Upper lobe of left lung (tissue), 6 donors: ENCODE results near the gene FOXP1. TPM values are rescaled to one million over a fixed set of nuclear protein-coding genes. Genes with fewer than 3 reads are reported as not detected.

ENCODE experiments used
- ATAC-seq, 2 donors: fragments of 200-7000 bp; cut with Tn5 transposase; one replicate each; pipeline ENCODE4 v1.9.1; 2022; ENCODE audit warnings: mild to moderate bottlenecking in 2 of 2, moderate library complexity in 2 of 2; ENCODE audit not compliant: low FRiP score in 2 of 2
- DNase-seq, 2 donors: peaks; one replicate each; pipeline ENCODE4 v3.0.0-alpha.2; 2019 to 2020
- H3K27ac ChIP-seq, 4 donors: fragments of 200-600 bp; sonication (generic); one replicate each; pipeline ENCODE4 v1.5.1; 2016 to 2019
- H3K27me3 ChIP-seq, 4 donors: fragments of 200-600 bp; sonication (generic); one replicate each; pipeline ENCODE4 v1.5.1; 2017 to 2019
- H3K36me3 ChIP-seq, 4 donors: fragments of 200-600 bp; sonication (generic); one replicate each; pipeline ENCODE4 v1.5.1; 2016 to 2019
- H3K4me1 ChIP-seq, 4 donors: fragments of 200-600 bp; sonication (generic); one replicate each; pipeline ENCODE4 v1.5.1; 2018 to 2019
- H3K4me3 ChIP-seq, 4 donors: fragments of 200-600 bp; sonication (generic); one replicate each; pipeline ENCODE4 v1.5.1; 2017 to 2019; ENCODE audit warnings: mild to moderate bottlenecking in 2 of 4, moderate library complexity in 1 of 4
- H3K9me3 ChIP-seq, 4 donors: fragments of 200-600 bp; sonication (generic); one replicate each; pipeline ENCODE4 v1.5.1; 2018 to 2019
- EP300 ChIP-seq, 4 donors: sonication (generic); formaldehyde crosslinking; IDR thresholded peaks; one replicate each; pipeline ENCODE4 v1.5.1; 2017; ENCODE audit warnings: antibody characterized with exemption in 4 of 4, control low read depth in 2 of 4
- POLR2A ChIP-seq, 4 donors: fragments of 450-650 bp; IDR thresholded peaks; one replicate each; pipeline ENCODE4 v1.5.1; 2016 to 2017; ENCODE audit warnings: antibody characterized with exemption in 4 of 4, mild to moderate bottlenecking in 2 of 4
- POLR2AphosphoS5 ChIP-seq, 2 donors: sonication (generic); formaldehyde crosslinking; IDR thresholded peaks; one replicate each; pipeline ENCODE4 v1.5.1; 2017; ENCODE audit warnings: antibody characterized with exemption in 2 of 2
- WGBS, 2 donors: methylation state at CpG; one replicate each; pipeline ENCODE4 v1.1.5; 2017 to 2018; 5-methylcytosine and 5-hydroxymethylcytosine counted together
- total RNA-seq, 6 donors: library from RNA; depleted of rRNA in 4 of 6; stranded (reverse); fragments of >200 nt in 4 of 6; gene quantifications; one replicate each; pipeline versions ENCODE4 v1.1.0 to v1.2.1, GENCODE V29; 2016 to 2021
- TF ChIP-seq, protein P1 (sequence below), 6 experiments: fragments of 450-650 bp in 4 of 6; fragments of 200-600 bp in 2 of 6; sonication (generic) in 2 of 6; IDR thresholded peaks; one replicate each; pipeline ENCODE4 v1.5.1; 2016 to 2019; ENCODE audit warnings: antibody characterized with exemption in 6 of 6
- donor health status: DM: no; HTN: no; CAD: no; lungs with moderate emphysema.
- donor health status: DM: no; HTN: yes; CAD: no; lungs with severe emphysema.

FOXP1 gene
- total RNA-seq, 6 donors from 2014 or later, result 103 to 248 (median 134) TPM

DNA sequence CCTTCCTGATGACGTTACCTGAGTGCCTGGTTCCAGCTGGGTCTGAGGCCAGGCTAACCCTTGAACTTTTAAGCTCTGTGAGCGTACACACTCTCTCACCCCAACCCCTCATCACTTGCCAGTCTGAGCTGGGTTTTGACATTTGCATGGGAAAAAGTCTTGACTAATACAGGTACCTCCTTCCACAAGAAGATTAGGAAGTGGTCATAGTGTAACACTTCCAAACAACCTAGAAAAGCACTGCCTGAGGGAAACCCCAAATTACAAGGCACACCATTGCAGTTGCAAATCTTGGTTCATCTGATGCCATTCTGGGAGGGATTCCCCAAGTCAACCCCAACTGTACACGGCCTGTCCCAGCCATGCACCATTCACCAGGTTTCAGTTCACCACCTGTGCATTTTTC is 499.8 kb downstream of the FOXP1 start:
- no peak for DNase-seq
- no peak for ATAC-seq
- Histone ChIP-seq H3K36me3 (no peaks in the 10 kb centered on the region), H3K9me3 (no peaks in the 10 kb centered on the region), H3K27ac (no peak overlapping the region), H3K4me1 (peaks cover 0 to 32% (median 7%) of the 10 kb centered on the region in 4 donors), H3K27me3 (no peaks in the 10 kb centered on the region), H3K4me3 (no peak overlapping the region)
- TF ChIP-seq POLR2AphosphoS5 (IDR thresholded peaks at IDR 0.05) (no peak), POLR2A (IDR thresholded peaks at IDR 0.05) (no peak), EP300 (IDR thresholded peaks at IDR 0.05) (no peak)
- TF ChIP-seq, protein P1, sequence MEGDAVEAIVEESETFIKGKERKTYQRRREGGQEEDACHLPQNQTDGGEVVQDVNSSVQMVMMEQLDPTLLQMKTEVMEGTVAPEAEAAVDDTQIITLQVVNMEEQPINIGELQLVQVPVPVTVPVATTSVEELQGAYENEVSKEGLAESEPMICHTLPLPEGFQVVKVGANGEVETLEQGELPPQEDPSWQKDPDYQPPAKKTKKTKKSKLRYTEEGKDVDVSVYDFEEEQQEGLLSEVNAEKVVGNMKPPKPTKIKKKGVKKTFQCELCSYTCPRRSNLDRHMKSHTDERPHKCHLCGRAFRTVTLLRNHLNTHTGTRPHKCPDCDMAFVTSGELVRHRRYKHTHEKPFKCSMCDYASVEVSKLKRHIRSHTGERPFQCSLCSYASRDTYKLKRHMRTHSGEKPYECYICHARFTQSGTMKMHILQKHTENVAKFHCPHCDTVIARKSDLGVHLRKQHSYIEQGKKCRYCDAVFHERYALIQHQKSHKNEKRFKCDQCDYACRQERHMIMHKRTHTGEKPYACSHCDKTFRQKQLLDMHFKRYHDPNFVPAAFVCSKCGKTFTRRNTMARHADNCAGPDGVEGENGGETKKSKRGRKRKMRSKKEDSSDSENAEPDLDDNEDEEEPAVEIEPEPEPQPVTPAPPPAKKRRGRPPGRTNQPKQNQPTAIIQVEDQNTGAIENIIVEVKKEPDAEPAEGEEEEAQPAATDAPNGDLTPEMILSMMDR (IDR thresholded peaks at IDR 0.05), result no peak
- 82 to 91% methylated on average over 3 of the region's 3 CpGs for WGBS, 2 donors

GRCh38 chr3:71082833-71083232 is 500.7 kb downstream of the FOXP1 start:
- WGBS, 2 donors, result 87 to 93% methylated on average over 5 of the region's 5 CpGs
- DNase-seq, result no peak
- no peak for ATAC-seq

DNA sequence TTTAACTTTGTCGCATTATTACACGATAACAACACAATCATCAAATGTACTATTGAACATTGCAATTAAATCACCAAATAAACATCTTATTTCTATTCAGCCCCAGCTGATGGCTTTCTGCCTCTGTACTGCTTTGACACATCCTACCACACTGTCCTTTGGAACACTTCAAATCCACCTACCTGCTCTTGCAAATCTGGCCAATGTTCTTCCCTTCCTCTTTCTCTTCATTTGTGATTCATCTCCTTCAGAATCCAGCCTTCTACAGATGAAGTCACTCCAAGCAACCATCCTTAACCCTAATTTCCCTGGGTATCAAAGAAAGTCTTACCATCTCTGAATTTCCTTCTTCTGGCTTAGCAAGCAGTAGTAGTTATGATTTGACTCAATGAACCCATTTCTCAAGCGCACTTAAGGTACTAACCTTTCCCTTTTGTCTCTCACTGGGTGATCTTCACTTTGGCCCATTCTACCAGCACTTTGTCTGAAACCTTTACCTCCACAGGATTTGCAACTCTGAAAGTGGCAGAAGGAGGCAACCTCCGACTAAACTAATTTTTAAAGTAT is 502.9 kb downstream of the FOXP1 start:
- Histone ChIP-seq H3K9me3 (no peaks in the 10 kb centered on the region), H3K27ac (no peak overlapping the region), H3K27me3 (no peaks in the 10 kb centered on the region), H3K36me3 (no peaks in the 10 kb centered on the region), H3K4me1 (peaks cover 0 to 24% (median 5%) of the 10 kb centered on the region in 4 donors), H3K4me3 (no peak overlapping the region)
- WGBS, 2 donors, result 88 to 90% methylated on average over 4 of the region's 4 CpGs
- TF ChIP-seq POLR2AphosphoS5 (IDR thresholded peaks at IDR 0.05) (no peak), EP300 (IDR thresholded peaks at IDR 0.05) (no peak), POLR2A (IDR thresholded peaks at IDR 0.05) (no peak)
- TF ChIP-seq, protein P1 (IDR thresholded peaks at IDR 0.05), result no peak
- DNase-seq (no peak), ATAC-seq (no peak)

More at GRCh38 chr3:71082833-71083232, 500.7 kb downstream of the FOXP1 start:
- Histone ChIP-seq H3K9me3 (no peaks in the 10 kb centered on the region), H3K36me3 (no peaks in the 10 kb centered on the region), H3K4me1 (peaks cover 0 to 31% (median 5%) of the 10 kb centered on the region in 4 donors), H3K4me3 (no peak overlapping the region), H3K27ac (no peak overlapping the region), H3K27me3 (no peaks in the 10 kb centered on the region)
- TF ChIP-seq, protein P1 (IDR thresholded peaks at IDR 0.05), result no peak
- TF ChIP-seq POLR2A (IDR thresholded peaks at IDR 0.05) (no peak), EP300 (IDR thresholded peaks at IDR 0.05) (no peak), POLR2AphosphoS5 (IDR thresholded peaks at IDR 0.05) (no peak)

GRCh38 chr3:71078723-71079525 is 504.6 kb downstream of the FOXP1 start:
- DNase-seq (no peak), ATAC-seq (no peak)
- no peaks in the 10 kb centered on the region for H3K9me3 ChIP-seq
- TF ChIP-seq POLR2A (IDR thresholded peaks at IDR 0.05) (no peak), EP300 (IDR thresholded peaks at IDR 0.05) (no peak), POLR2AphosphoS5 (IDR thresholded peaks at IDR 0.05) (no peak)
- TF ChIP-seq, protein P1 (IDR thresholded peaks at IDR 0.05), result no peak
- H3K27ac ChIP-seq, result no peak overlapping the region
- peaks cover 0 to 24% (median 5%) of the 10 kb centered on the region in 4 donors for H3K4me1 ChIP-seq
- H3K4me3 ChIP-seq, result no peak overlapping the region
- 74 to 83% methylated on average over 8 of the region's 8 CpGs for WGBS, 2 donors
- H3K27me3 ChIP-seq, result no peaks in the 10 kb centered on the region
- no peaks in the 10 kb centered on the region for H3K36me3 ChIP-seq
